NCI-H2171 treated with DMSO at 0.1 percent for 48 hours (cell line): ENCODE measurements around the gene SOWAHD.
"Not testable (repeated sequence)": the region's sequence is repeated elsewhere in the genome, so short reads cannot be mapped to it uniquely, and the experiment has no call there.

Experiments
- DNase-seq: peaks from one replicate; lab custom pipeline; 2025; lab: John Stamatoyannopoulos, UW

The SOWAHD gene

DNA sequence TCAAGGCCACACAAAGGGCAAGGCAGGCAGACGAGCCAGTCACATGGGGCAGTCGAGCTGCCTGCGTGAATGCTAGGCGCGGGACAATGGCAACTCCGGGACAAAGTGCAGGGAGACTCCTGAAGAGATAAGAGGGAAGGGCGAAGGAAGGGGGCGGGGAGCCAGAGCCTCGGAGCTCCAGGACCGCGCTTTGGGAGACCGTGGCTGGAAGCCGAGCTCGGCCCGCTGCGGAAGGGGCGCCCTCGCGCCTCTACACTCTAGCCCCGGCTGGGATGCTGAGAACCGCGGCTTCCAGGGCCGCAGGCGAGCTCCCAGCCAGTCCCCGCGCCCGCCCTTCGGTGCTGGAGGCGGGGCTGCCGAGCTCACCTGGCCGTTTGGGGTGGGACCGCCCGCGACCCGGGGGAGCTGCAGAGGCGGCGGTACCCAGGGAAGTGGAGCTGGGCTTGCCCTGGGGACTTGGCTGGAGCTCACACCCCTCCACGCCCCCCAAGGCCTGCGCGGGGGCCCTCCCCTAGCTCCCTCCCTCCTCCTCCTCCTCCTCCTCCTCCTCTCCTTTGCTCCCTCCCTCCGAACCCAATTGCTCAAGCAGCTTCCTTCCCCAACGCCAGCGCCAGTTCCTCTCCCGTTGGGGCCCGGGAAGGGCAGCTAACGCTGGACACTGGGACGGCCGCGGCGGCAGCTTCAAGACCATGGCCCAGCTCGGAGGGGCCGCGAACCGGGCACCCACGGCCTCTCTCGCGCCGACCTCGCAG lies at the start of gene SOWAHD:
TSS of gene SOWAHD (plus strand) at position 610 of the 752 bp plus-strand sequence. CDS start at position 690, 80 bp downstream.
- DNase-seq: peak; percentile 16

DNA sequence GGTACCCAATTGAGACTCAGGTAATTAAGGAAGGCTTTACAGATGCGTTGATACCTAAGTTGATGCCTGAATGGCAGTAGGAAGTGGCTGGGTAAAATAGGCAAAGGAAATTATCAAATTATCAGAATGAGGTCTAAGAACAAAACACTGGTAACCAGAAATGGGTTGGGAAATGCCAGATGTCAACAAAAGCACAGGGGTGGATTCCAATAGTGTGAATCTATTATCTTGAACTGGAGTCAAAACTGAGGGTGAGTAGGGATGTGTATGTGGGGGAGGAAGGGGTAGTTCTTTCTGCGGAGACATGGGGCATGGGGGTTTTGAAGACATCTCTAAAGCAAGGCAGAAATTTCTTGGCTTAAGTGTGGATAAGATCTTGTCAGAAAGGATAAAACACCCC lies 49.5 kb upstream of the SOWAHD start:
- no peak for DNase-seq

DNA sequence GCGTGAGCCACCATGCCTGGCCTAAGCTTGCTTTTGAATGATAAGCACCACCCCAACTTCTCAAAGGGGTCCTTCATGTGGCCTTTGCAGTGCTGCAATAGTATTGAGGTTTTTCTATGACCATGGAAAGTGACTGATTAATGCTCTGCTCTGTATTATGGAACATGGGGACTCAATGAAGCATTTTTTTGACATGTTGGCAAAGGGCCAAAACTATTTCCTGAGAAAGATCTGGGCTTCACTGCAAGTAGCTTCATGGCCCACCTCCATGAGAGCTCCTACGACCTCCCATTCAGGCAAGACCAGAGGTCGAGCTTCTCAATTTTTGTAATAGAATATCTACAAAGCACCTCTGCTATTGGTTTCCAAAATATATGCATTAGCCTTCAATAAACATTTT lies 48.8 kb upstream of the SOWAHD start:
- no peak for DNase-seq

DNA sequence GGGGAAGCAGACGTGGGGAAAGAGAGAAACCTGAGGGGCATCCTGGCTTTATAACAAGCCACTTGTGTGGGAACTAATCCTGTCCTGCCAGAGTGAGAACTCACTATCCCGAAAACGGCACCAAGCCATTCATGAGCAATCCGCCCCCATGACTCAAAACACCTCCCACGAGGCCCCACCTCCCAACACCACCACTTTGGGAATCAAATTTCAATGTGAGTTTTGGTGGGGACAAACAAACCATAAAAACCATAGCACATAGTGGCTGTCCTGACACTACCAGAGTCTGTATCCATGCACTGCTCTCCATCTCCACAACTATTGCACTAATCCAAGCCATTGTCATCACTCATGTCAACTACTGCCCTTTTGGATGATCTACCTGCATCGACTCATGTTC lies 36.9 kb upstream of the SOWAHD start:
- DNase-seq: no peak

GRCh38 chrX:119721926-119722325 lies 36.5 kb upstream of the SOWAHD start:
- no peak for DNase-seq

DNA sequence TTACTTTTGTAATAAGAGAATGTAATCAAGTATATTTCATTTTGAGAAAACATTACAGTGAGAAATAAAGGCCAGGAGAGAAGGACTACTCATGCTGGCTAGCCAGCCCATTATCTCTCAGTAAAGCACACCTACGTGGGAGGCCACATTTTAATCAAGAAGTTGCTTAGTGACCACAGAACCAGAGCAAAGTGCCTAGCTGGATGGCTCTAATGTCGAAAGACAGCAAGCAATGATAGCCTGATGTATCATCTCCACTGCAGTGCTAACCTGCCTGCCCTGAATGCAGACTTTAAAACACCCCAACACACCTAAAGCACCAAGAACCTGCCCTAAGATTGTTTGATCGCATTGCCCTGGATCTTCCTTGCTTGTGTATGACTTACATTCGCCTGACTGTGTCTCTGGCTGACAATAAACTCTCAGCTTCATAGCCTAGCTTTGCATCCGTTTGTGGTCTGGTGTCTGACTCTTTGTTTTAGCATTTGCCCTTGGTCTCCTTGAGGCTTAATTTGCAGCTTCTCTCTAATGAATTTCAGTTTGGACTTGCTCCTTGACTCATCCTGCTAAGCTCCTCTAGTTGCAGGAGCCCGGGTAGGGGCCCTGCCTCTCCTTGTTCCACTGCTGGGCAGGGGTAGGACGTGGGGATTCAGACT lies 31.4 kb upstream of the SOWAHD start:
- DNase-seq: no peak

- DNase-seq: no peak
Measured at GRCh38 chrX:119728487-119728886, 29.9 kb upstream of the SOWAHD start.

DNA sequence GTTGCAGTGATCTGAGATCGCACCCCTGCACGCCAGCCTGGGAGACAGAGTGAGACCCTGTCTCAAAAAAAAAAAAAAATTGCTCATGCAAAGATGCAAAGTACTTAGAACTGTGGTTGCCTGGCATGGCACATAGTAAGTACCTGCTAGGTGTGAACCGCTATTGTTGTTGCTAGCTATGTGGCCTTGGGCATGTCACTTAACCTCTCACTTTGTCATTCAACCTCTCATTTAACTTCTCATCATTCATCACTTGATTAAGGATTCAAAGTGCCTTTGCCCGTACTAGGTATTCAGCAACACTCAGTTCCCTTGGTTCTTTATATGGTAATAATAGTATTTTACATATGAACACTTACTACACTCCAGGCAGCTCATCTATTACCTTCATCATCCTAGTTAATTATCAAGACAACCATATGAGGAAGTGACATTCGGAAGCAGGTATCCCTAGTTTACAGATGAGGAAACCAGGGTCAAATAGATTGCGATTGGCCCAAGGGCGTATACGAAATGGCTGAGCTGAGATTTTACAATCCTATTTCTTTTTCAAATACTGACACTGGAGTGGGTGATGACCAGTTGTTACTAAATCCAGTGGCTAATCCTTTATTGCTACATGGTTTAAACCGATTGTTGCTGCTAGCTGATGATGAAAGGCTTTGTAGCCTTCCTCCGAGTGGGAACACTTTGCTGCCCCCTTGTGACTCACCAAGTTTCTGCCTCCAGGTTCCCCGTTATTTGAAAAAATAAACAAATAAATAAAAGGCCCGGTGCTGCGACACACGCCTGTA lies 28.8 kb upstream of the SOWAHD start:
- DNase-seq: peak; percentile 54

DNA sequence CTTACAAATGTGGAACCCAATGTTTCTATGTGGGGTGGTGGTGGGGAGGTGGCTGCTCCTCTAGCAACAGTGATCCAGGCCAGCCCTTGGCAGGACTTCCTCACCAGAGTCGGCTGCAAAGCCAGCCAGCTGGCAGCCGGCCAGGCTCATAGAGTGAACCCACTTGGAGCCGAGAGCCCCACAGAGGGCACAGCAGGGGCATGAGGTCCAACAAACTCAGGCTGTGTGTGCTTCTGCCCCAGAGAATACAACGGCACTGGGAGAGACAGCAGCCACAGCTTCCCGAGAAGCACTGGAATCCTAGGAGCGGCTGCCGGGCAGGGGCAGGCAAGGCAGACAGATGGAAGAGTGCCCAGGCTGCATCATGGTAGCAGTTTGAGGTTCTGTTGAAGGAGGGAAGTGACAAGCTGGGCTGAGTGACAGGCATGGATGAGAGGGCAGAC lies 23.5 kb upstream of the SOWAHD start:
- peak; percentile 39 for DNase-seq

- DNase-seq: peak; percentile 3
Measured at GRCh38 chrX:119735467-119735866, 22.9 kb upstream of the SOWAHD start.

DNA sequence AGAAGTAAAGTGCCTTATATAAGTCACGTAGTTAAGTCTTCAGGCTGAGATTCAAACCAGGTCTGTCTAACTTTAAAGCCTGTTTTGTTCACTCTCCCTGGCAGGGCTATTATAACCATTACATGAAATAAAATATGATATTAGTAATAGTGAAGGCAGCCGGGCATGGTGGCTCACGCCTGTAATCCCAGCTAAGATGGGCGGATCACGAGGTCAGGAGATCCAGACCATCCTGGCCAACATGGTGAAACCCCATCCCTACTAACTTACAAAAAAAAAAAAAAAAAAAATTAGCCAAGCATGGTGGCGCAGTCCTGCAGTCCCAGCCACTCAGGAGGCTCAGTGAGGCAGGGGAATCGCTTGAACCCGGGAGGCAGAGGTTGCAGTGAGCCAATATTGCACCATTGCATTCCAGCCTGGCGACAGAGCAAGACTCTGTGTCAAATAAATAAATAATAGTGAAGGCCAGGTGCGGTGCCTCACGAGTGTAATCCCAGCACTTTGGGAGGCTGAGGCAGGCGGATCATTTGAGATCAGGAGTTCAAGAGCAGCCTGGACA lies 22.1 kb upstream of the SOWAHD start:
- DNase-seq: no peak

- DNase-seq: no peak
Measured at GRCh38 chrX:119738742-119739141, 19.6 kb upstream of the SOWAHD start.

GRCh38 chrX:119745283-119745848 lies 13.0 kb upstream of the SOWAHD start:
- no peak for DNase-seq

DNA sequence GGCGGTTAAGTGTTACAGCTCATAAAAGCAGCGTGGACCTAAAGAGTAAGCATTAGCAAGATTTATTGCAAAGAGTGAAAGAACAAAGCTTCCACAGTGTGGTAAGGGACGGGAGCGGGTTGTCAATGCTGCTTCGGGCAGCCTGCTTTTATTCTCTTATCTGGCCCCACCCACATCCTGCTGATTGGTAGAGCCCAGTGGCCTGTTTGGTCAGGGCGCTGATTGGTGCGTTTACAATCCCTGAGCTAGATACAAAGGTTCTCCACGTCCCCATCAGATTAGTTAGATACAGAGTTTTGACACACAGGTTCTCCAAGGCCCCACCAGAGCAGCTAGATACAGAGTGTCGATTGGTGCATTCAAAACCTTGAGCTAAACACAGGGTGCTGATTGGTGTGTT lies 8.3 kb upstream of the SOWAHD start:
- not testable (repeated sequence) for DNase-seq

- DNase-seq: not testable (repeated sequence)
Measured at GRCh38 chrX:119750751-119751150, 7.6 kb upstream of the SOWAHD start.

GRCh38 chrX:119753001-119753400 lies 5.4 kb upstream of the SOWAHD start:
- DNase-seq: no peak

DNA sequence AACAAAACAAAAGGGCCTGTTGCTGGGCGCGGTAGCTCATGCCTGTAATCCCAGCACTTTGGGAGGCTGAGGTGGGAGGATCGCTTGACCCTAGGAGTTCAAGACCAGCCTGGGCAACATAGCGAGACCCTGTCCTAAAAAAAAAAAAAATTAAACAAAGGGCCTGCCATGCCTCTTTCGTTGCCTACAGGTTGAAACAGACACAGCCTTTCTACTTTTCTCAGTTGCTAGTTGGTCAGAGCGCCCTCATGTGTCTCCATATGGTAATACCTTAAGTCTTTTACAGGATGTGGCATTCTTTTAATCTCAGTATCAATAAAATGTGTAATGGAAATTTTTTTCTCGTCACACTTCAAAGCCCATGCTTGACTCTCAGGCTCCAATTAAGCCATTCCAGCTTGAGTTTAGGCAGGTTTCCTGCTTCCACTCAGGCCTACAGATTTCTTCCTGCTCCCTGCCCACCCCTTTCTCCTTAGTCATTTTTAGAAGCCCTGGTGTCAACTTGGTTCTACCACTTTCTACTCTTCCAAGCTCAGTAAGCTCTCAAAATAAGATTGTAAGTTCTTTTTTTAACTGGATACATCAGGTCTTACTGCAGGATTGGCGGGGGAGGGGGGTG lies 4.6 kb upstream of the SOWAHD start:
- DNase-seq: no peak

DNA sequence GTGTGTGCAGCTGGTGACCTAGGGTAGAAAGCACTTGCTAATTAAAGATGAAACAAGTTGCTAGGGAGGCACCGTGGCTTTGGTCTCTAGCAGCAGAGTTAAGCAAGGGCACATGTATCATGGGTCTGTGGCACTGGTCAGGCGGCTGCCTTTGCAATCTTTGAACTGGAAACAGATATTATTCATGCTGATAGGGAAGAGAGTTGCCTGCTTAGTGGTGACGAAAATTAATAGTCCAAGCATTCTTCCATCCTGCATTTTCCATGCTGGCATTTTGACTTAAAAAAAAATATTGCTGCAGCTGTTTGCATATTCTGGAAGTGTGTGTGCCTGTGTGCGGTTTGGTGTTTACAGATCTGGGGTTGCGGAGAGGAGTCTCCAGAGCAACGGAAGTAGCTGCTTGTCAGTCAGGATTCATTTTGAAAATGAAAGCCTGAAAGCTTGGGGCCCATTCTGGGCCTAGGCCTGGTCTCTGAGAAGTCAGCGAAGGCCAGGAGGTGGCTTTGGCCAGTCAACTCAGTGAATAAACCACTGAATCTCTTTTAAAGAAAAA lies 2.3 kb upstream of the SOWAHD start:
- no peak for DNase-seq

- no peak for DNase-seq
Measured at GRCh38 chrX:119756926-119757635, 1.3 kb upstream of the SOWAHD start.

DNA sequence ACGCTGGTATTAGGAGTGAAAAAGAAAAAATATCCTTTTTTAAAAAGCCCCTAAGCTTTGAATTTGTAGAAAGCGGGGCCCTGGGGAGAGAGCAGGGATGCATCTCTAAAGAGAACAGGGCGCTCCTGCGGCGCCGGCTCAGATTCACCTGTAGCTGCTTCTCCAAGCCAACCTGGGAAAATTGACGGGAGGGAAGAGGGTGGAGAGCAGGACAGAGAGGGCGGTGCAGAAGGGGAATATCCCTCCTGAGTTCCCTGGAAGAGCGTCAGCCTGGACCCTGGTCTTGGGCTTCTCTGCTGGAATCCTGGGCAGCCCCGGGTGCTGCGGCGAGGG lies 776 bp upstream of the SOWAHD start:
- DNase-seq: no peak

- peak; percentile 12 for DNase-seq
Measured at GRCh38 chrX:119758731-119759247, 401 bp downstream of the SOWAHD start.
